H1 (cell line): ENCODE measurements around the gene PGK1. TPM values are rescaled to one million over a fixed set of nuclear protein-coding genes. Genes with fewer than 3 reads are reported as not detected.

ENCODE experiments used
- CTCF ChIA-PET: fragments of 300-600 bp; sonication (Branson Sonifier 250); formaldehyde crosslinking; loops from one replicate; lab custom pipeline; 2021; ENCODE audit not compliant: partially characterized antibody; lab: Charles Lee
- POLR2A ChIA-PET: fragments of 300-600 bp; sonication (Branson Sonifier 250); formaldehyde crosslinking; loops from one replicate; lab custom pipeline; 2021; ENCODE audit warnings: inconsistent platforms; ENCODE audit not compliant: partially characterized antibody; lab: Charles Lee
- DNase-seq, 2 experiments: peaks; one replicate each; pipeline versions ENCODE4 v3.0.0 to v3.0.0-alpha.2; 2010 to 2022; ENCODE audit warnings: low spot score in 2 of 2, low read depth in 1 of 2, mixed read lengths in 1 of 2
- FAIRE-seq: peaks from 2 replicates; lab custom pipeline; 2011; peaks lifted over from hg19 to GRCh38; lab: Jason Lieb, UNC
- H2AFZ ChIP-seq: 2 replicates; pipeline ENCODE4 v1.8.1; 2012; ENCODE audit warnings: low read length, inconsistent platforms
- H2AK5ac ChIP-seq: 2 replicates; pipeline ENCODE4 v1.6.1; 2013; ENCODE audit warnings: low read depth, low read length
- H2BK120ac ChIP-seq: replicated peaks from 2 replicates; pipeline ENCODE3; 2013; ENCODE audit warnings: low read depth, low read length, inconsistent platforms
- H2BK12ac ChIP-seq: 2 replicates; pipeline ENCODE4 v1.6.1; 2013; ENCODE audit warnings: low read depth, low read length
- H2BK15ac ChIP-seq: 2 replicates; pipeline ENCODE4 v1.6.1; 2013; ENCODE audit warnings: low read length
- H2BK20ac ChIP-seq: 2 replicates; pipeline ENCODE4 v1.6.1; 2013; ENCODE audit warnings: low read length
- H2BK5ac ChIP-seq: 2 replicates; pipeline ENCODE4 v1.6.1; 2013; ENCODE audit warnings: low read depth, low read length
- H3K14ac ChIP-seq: 2 replicates; pipeline ENCODE4 v1.6.1; 2013; ENCODE audit warnings: inconsistent platforms; ENCODE audit not compliant: insufficient read length
- H3K18ac ChIP-seq: 2 replicates; pipeline ENCODE4 v1.6.1; 2013; ENCODE audit warnings: low read length; ENCODE audit errors: extremely low read depth
- H3K23ac ChIP-seq: 2 replicates; pipeline ENCODE4 v1.6.1; 2013; ENCODE audit warnings: inconsistent platforms; ENCODE audit not compliant: insufficient read length
- H3K23me2 ChIP-seq: 2 replicates; pipeline ENCODE4 v1.6.1; 2013; ENCODE audit warnings: low read depth, low read length
- H3K27ac ChIP-seq: 2 replicates; pipeline ENCODE4 v1.6.1; 2011; ENCODE audit warnings: low read depth, low read length, inconsistent platforms
- H3K27me3 ChIP-seq, 4 experiments: replicated peaks in 1 of 4; 1 replicate in 1 of 4; 2 replicates in 3 of 4; pipeline versions ENCODE4 v1.6.1 to v1.8.1; 2011 to 2013; ENCODE audit warnings: low read length in 3 of 4, mild to moderate bottlenecking in 3 of 4, inconsistent platforms in 2 of 4, mixed read lengths in 2 of 4, moderate library complexity in 1 of 4; ENCODE audit not compliant: control insufficient read depth in 3 of 4, insufficient read depth in 3 of 4; ENCODE audit errors: extremely low read depth in 1 of 4
- H3K36me3 ChIP-seq, 4 experiments: 2 replicates each; pipeline versions ENCODE4 v1.6.1 to v1.8.1; 2011 to 2013; ENCODE audit warnings: mild to moderate bottlenecking in 4 of 4, low read length in 3 of 4, moderate library complexity in 2 of 4, control low read depth in 1 of 4, inconsistent platforms in 1 of 4; ENCODE audit not compliant: insufficient read depth in 4 of 4, control insufficient read depth in 2 of 4
- H3K4ac ChIP-seq: replicated peaks from 2 replicates; pipeline ENCODE3; 2013; ENCODE audit warnings: low read length, low read depth, mixed read lengths, inconsistent platforms; ENCODE audit not compliant: insufficient read length
- H3K4me1 ChIP-seq, 4 experiments: replicated peaks in 1 of 4; 1 replicate in 1 of 4; 2 replicates in 3 of 4; pipeline versions ENCODE4 v1.6.1 to v1.8.1; 2011 to 2013; ENCODE audit warnings: low read length in 3 of 4, inconsistent platforms in 2 of 4, mixed read lengths in 1 of 4; ENCODE audit not compliant: insufficient read depth in 4 of 4, control insufficient read depth in 3 of 4
- H3K4me2 ChIP-seq, 2 experiments: 2 replicates each; pipeline versions ENCODE4 v1.6.1 to v1.8.1; 2011 to 2013; ENCODE audit warnings: low read depth in 2 of 2, low read length in 2 of 2, control low read depth in 1 of 2, inconsistent platforms in 1 of 2, mild to moderate bottlenecking in 1 of 2; ENCODE audit not compliant: insufficient read depth in 1 of 2
- H3K4me3 ChIP-seq, 4 experiments: fragments of 200-600, 300-600 bp in 1 of 4; sonication (generic), shearing (Covaris generic), sonication (Bioruptor Twin) in 1 of 4; 2 replicates each; pipeline versions ENCODE4 v1.5.1 to v1.8.1; 2011 to 2016; ENCODE audit warnings: low read length in 4 of 4, low read depth in 3 of 4, control low read depth in 2 of 4, inconsistent platforms in 2 of 4, mild to moderate bottlenecking in 2 of 4, mixed read lengths in 1 of 4, moderate library complexity in 1 of 4; ENCODE audit not compliant: insufficient read depth in 2 of 4; ENCODE audit errors: extremely low read depth in 1 of 4
- H3K56ac ChIP-seq: replicated peaks from 2 replicates; pipeline ENCODE3; 2013; ENCODE audit warnings: low read depth, mild to moderate bottlenecking, mixed read lengths, low read length, inconsistent platforms; ENCODE audit not compliant: insufficient read length
- H3K79me1 ChIP-seq: 2 replicates; pipeline ENCODE4 v1.6.1; 2013; ENCODE audit warnings: low read depth, low read length, control low read depth
- H3K79me2 ChIP-seq, 2 experiments: 2 replicates each; pipeline versions ENCODE4 v1.6.1 to v1.8.1; 2012 to 2013; ENCODE audit warnings: low read length in 2 of 2, mild to moderate bottlenecking in 2 of 2, inconsistent platforms in 1 of 2; ENCODE audit not compliant: insufficient read depth in 2 of 2, control insufficient read depth in 1 of 2
- H3K9ac ChIP-seq, 4 experiments: replicated peaks in 1 of 4; 1 replicate in 1 of 4; 2 replicates in 3 of 4; pipeline versions ENCODE4 v1.6.1 to v1.8.1; 2011 to 2013; ENCODE audit warnings: low read depth in 3 of 4, low read length in 3 of 4, control low read depth in 2 of 4, mild to moderate bottlenecking in 2 of 4, moderate library complexity in 2 of 4, inconsistent platforms in 1 of 4; ENCODE audit errors: extremely low read depth in 1 of 4
- H3K9me3 ChIP-seq, 2 experiments: 2 replicates each; pipeline versions ENCODE4 v1.6.1 to v1.8.1; 2012 to 2013; ENCODE audit warnings: mild to moderate bottlenecking in 2 of 2, moderate library complexity in 2 of 2, control low read depth in 1 of 2, inconsistent platforms in 1 of 2, low read depth in 1 of 2, low read length in 1 of 2, mixed read lengths in 1 of 2; ENCODE audit not compliant: insufficient read depth in 2 of 2
- H4K20me1 ChIP-seq, 2 experiments: replicated peaks in 1 of 2; 2 replicates each; pipeline versions ENCODE3 to v1.8.1; 2011 to 2013; ENCODE audit warnings: inconsistent platforms in 2 of 2, low read length in 2 of 2, mild to moderate bottlenecking in 1 of 2; ENCODE audit not compliant: insufficient read depth in 2 of 2, control insufficient read depth in 1 of 2
- H4K5ac ChIP-seq: 2 replicates; pipeline ENCODE4 v1.6.1; 2013; ENCODE audit warnings: low read length, low read depth, mixed read lengths, inconsistent platforms; ENCODE audit not compliant: insufficient read length
- H4K8ac ChIP-seq: 2 replicates; pipeline ENCODE4 v1.8.0; 2013; ENCODE audit warnings: mild to moderate bottlenecking, moderate library complexity, low read length, inconsistent platforms; ENCODE audit not compliant: insufficient read depth; ENCODE audit errors: extremely low read depth
- H4K91ac ChIP-seq: replicated peaks from 2 replicates; pipeline ENCODE3; 2013; ENCODE audit warnings: low read length, mixed read lengths, inconsistent platforms; ENCODE audit not compliant: insufficient read length
- BACH1 ChIP-seq: IDR thresholded peaks from 2 replicates; pipeline ENCODE4 v1.6.1; 2012; ENCODE audit warnings: low read length, improper control_type of control experiment
- BRCA1 ChIP-seq: IDR thresholded peaks from 2 replicates; pipeline ENCODE4 v1.6.1; 2012; ENCODE audit warnings: low read depth, low read length, improper control_type of control experiment
- CBX5 ChIP-seq: fragments of 300-800, 300-1000 bp; sonication (generic); IDR thresholded peaks from 2 replicates; pipeline ENCODE4 v1.7.1; 2016; ENCODE audit warnings: antibody characterized with exemption, low read length, low read depth
- CBX8 ChIP-seq: fragments of 300-800, 300-1000 bp; sonication (generic); IDR thresholded peaks from 2 replicates; pipeline ENCODE4 v1.7.1; 2016; ENCODE audit warnings: low read depth, low read length, borderline replicate concordance
- GABPA ChIP-seq: IDR thresholded peaks from 2 replicates; pipeline ENCODE4 v1.6.1; 2011; ENCODE audit warnings: mild to moderate bottlenecking, low read length, moderate library complexity, borderline replicate concordance; ENCODE audit not compliant: insufficient read depth
- MAFK ChIP-seq: IDR thresholded peaks from 2 replicates; pipeline ENCODE4 v1.6.1; 2012; ENCODE audit warnings: low read depth, mild to moderate bottlenecking, improper control_type of control experiment, low read length
- NRF1 ChIP-seq: IDR thresholded peaks from 2 replicates; pipeline ENCODE4 v1.6.1; 2011; ENCODE audit warnings: mild to moderate bottlenecking, low read depth, low read length, improper control_type of control experiment
- RNF2 ChIP-seq: fragments of 200-900, 300-1000 bp; sonication (generic); IDR thresholded peaks from 2 replicates; pipeline ENCODE4 v1.7.1; 2016; ENCODE audit warnings: borderline replicate concordance, low read depth, mild to moderate bottlenecking, antibody characterized with exemption, low read length; ENCODE audit not compliant: poor library complexity, severe bottlenecking; ENCODE audit errors: missing control alignments
- SIN3A ChIP-seq, 2 experiments: IDR thresholded peaks in 1 of 2; conservative IDR thresholded peaks in 1 of 2; 2 replicates each; pipeline ENCODE4 v1.6.1; 2011 to 2012; ENCODE audit warnings: low read length in 2 of 2, improper control_type of control experiment in 1 of 2, low read depth in 1 of 2, mild to moderate bottlenecking in 1 of 2
- WGBS, 2 experiments: shearing (Covaris generic) in 1 of 2; methylation state at CpG; one replicate each; pipeline versions ENCODE4 v1.1.6 to v1.1.7; 2013 to 2015; ENCODE audit warnings: low lambda C conversion rate in 2 of 2, mixed read lengths in 2 of 2, inconsistent platforms in 1 of 2, low coverage in 1 of 2, missing lambda C conversion rate in 1 of 2; ENCODE audit not compliant: insufficient replicate concordance in 2 of 2, insufficient coverage in 1 of 2, insufficient read length in 1 of 2; ENCODE audit errors: extremely low coverage in 1 of 2, missing lambda C conversion rate in 1 of 2; 5-methylcytosine and 5-hydroxymethylcytosine counted together
- polyA plus RNA-seq, 7 experiments: library from polyadenylated mRNA; depleted of rRNA in 3 of 7; stranded (reverse) in 5 of 7; unstranded in 2 of 7; fragments of >200 nt in 5 of 7; fragments of 200-250 nt in 2 of 7; gene quantifications; 1 replicate in 5 of 7; 2 replicates in 1 of 7; 4 replicates in 1 of 7; pipeline versions ENCODE4 v1.2.1 to v1.2.3, GENCODE V29; 2011 to 2013; ENCODE audit warnings: missing spikeins in 2 of 7, mixed read lengths in 2 of 7
- total RNA-seq: library from RNA; stranded (reverse); fragmentation: NEBNext Ultra II Directional; extraction: Animal tissue kit (Norgen Biotek cat#: 25700); gene quantifications from 2 replicates; pipeline ENCODE4 v1.2.1, GENCODE V29; 2021
- TF ChIP-seq, protein P1 (sequence below): IDR thresholded peaks from 2 replicates; pipeline ENCODE4 v1.6.1; 2011; ENCODE audit warnings: low read depth, mild to moderate bottlenecking, low read length; ENCODE audit not compliant: insufficient read depth

The PGK1 gene
- total and polyA plus RNA-seq, 2 of the 8 experiments (the other 6 are each of a cell fraction or from before 2014, with no cell fraction given): 328 to 427 TPM

DNA sequence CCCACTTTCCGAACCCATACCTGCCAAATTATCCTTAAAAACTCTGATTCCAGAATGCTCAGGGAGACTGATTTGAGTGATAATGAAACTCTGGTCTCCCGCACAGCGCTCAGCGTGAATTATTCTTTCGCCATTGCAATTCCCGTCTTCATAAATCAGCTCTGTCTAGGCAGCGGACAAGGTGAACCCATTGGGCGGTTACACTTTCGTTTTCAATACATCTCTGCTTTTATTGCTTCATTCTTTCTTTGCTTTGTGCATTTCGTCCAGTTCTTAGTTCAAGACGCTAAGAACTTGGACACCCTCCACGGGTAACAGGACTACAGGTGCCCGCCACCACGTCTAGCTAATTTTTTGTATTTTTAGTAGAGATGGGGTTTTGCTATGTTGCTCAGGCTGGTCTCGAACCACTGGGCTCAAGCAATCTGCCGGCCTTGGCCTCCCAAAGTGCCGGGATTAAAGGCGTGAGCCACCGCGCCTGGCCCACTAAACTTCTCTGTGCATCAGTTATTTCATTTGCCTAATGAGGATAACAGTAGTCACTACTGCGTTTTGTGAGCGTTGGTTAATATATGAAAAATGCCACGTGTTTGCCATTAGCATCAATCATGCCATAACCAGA is 936 bp upstream of the PGK1 start:
- Histone ChIP-seq H3K14ac (no peak overlapping the region), H3K4me3 (peak overlapping the region in 3 of 4 experiments; percentile 91 to 99 (median 97); a peak in 5 of 8 replicates), H2BK5ac (no peak overlapping the region), H3K23me2 (peaks cover 3% of the 10 kb centered on the region), H3K4ac (no peak overlapping the region), H3K18ac (no peak overlapping the region), H3K79me2 (peaks cover 30 to 41% of the 10 kb centered on the region in 2 experiments), H3K27me3 (peaks cover 0 to 5% (median 0%) of the 10 kb centered on the region in 4 experiments; a peak in 1 of 7 replicates), H3K9me3 (no peaks in the 10 kb centered on the region), H2BK15ac (no peak overlapping the region), H3K56ac (no peak overlapping the region), H3K23ac (no peak overlapping the region), H4K8ac (no peak overlapping the region), H3K79me1 (no peaks in the 10 kb centered on the region), H3K4me1 (no peaks in the 10 kb centered on the region; a peak in 1 of 7 replicates), H2AFZ (no peak overlapping the region), H4K20me1 (peaks cover 7 to 18% of the 10 kb centered on the region in 2 experiments), H4K91ac (no peak overlapping the region), H2AK5ac (no peak overlapping the region), H2BK20ac (no peak overlapping the region), H2BK12ac (no peak overlapping the region), H4K5ac (no peak overlapping the region), H3K36me3 (peaks cover 0 to 18% (median 0%) of the 10 kb centered on the region in 4 experiments; a peak in 1 of 8 replicates), H3K9ac (no peak overlapping the region), H3K27ac (no peak overlapping the region), H3K4me2 (peak overlapping the region; percentile 80 to 89), H2BK120ac (no peak overlapping the region)
- ChIA-PET POLR2A (interaction anchor here (0.7 kb wide), 1 partner anchor 11 kb away, joined by 3 read pairs; no protein-coding TSS in a partner anchor), CTCF (interaction anchor here (0.8 to 1.0 kb wide), 3 partner anchors 11 to 78 kb away, joined by 3 to 5 read pairs (median 4); no protein-coding TSS in a partner anchor)
- WGBS, 2 experiments: 89% methylated on average over 20 of the region's 23 CpGs; no CpG with 5 or more reads in 1 of the 2 experiments
- no peak for DNase-seq
- TF ChIP-seq NRF1: no peak
- no peak for TF ChIP-seq BRCA1
- no peak for TF ChIP-seq CBX8
- TF ChIP-seq SIN3A (conservative IDR thresholded peaks at IDR 0.05 in 1 of 2, IDR thresholded peaks at IDR 0.05 in 1 of 2; ENCODE audit: low read depth in 1 of 2, low read length in 2 of 2): no peak
- no peak for TF ChIP-seq RNF2
- no peak for TF ChIP-seq MAFK
- no peak for TF ChIP-seq CBX5
- TF ChIP-seq GABPA: no peak
- no peak for TF ChIP-seq BACH1
- TF ChIP-seq, protein P1, sequence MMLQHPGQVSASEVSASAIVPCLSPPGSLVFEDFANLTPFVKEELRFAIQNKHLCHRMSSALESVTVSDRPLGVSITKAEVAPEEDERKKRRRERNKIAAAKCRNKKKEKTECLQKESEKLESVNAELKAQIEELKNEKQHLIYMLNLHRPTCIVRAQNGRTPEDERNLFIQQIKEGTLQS: no peak
- no peak for FAIRE-seq
